ENCODE measurements around the gene ENOX2. TPM values are rescaled to one million over a fixed set of nuclear protein-coding genes. Genes with fewer than 3 reads are reported as not detected.

Gene ENOX2
- total RNA-seq, 1 donor from 2014 or later: 16.2 TPM

GRCh38 chrX:130741584-130741983 is 161.4 kb downstream of the ENOX2 start:
- ChIA-PET CTCF (no interaction called here), POLR2A (no interaction called here)
- no peak for TF ChIP-seq CTCF (IDR thresholded peaks at IDR 0.05)
- H3K27ac Mint-ChIP-seq: no peak overlapping the region
- no peak overlapping the region for H3K4me3 Mint-ChIP-seq
- H3K9me3 Mint-ChIP-seq: no peaks in the 10 kb centered on the region
- no peaks in the 10 kb centered on the region for H3K27me3 Mint-ChIP-seq
- no peaks in the 10 kb centered on the region for H3K4me1 Mint-ChIP-seq
- no peak for ATAC-seq (ENCODE audit: low read depth)
- no peak for DNase-seq
- H3K36me3 Mint-ChIP-seq (ENCODE audit: low read depth): no peaks in the 10 kb centered on the region
- intact Hi-C loops (cut with micrococcal nuclease): no loop called here

GRCh38 chrX:130741151-130741550 is 161.9 kb downstream of the ENOX2 start:
- ChIA-PET POLR2A (no interaction called here), CTCF (no interaction called here)
- H3K4me1 Mint-ChIP-seq: no peaks in the 10 kb centered on the region
- no peaks in the 10 kb centered on the region for H3K9me3 Mint-ChIP-seq
- ATAC-seq (ENCODE audit: low read depth) (no peak), DNase-seq (no peak)
- no peak for TF ChIP-seq CTCF (IDR thresholded peaks at IDR 0.05)
- no peak overlapping the region for H3K4me3 Mint-ChIP-seq
- intact Hi-C loops (cut with micrococcal nuclease): no loop called here
- no peaks in the 10 kb centered on the region for H3K27me3 Mint-ChIP-seq
- no peak overlapping the region for H3K27ac Mint-ChIP-seq
- no peaks in the 10 kb centered on the region for H3K36me3 Mint-ChIP-seq (ENCODE audit: low read depth)

GRCh38 chrX:130738638-130739195 is 164.3 kb downstream of the ENOX2 start:
- H3K4me1 Mint-ChIP-seq: no peaks in the 10 kb centered on the region
- intact Hi-C loops (cut with micrococcal nuclease): no loop called here
- H3K36me3 Mint-ChIP-seq (ENCODE audit: low read depth): peaks cover 3% of the 10 kb centered on the region
- no peaks in the 10 kb centered on the region for H3K9me3 Mint-ChIP-seq
- ChIA-PET CTCF (no interaction called here), POLR2A (no interaction called here)
- no peak for TF ChIP-seq CTCF (IDR thresholded peaks at IDR 0.05)
- H3K4me3 Mint-ChIP-seq: no peak overlapping the region
- DNase-seq (no peak), ATAC-seq (ENCODE audit: low read depth) (no peak)
- no peaks in the 10 kb centered on the region for H3K27me3 Mint-ChIP-seq
- no peak overlapping the region for H3K27ac Mint-ChIP-seq

- Mint-ChIP-seq H3K9me3 (no peaks in the 10 kb centered on the region), H3K27me3 (no peaks in the 10 kb centered on the region), H3K27ac (no peak overlapping the region), H3K4me1 (no peaks in the 10 kb centered on the region), H3K36me3 (ENCODE audit: low read depth) (peaks cover 21% of the 10 kb centered on the region), H3K4me3 (no peak overlapping the region)
- TF ChIP-seq CTCF (IDR thresholded peaks at IDR 0.05): no peak
- POLR2A ChIA-PET: no interaction called here
- intact Hi-C loops (cut with micrococcal nuclease): no loop called here
- CTCF ChIA-PET: no interaction called here
- DNase-seq (no peak), ATAC-seq (ENCODE audit: low read depth) (no peak)
Observed at GRCh38 chrX:130734713-130735112, 168.3 kb downstream of the ENOX2 start.

GRCh38 chrX:130728208-130728607 is 174.8 kb downstream of the ENOX2 start:
- ChIA-PET CTCF (no interaction called here), POLR2A (no interaction called here)
- Mint-ChIP-seq H3K4me3 (no peak overlapping the region), H3K4me1 (no peaks in the 10 kb centered on the region), H3K36me3 (ENCODE audit: low read depth) (peaks cover 42% of the 10 kb centered on the region), H3K27me3 (no peaks in the 10 kb centered on the region), H3K27ac (no peak overlapping the region), H3K9me3 (peaks cover 6% of the 10 kb centered on the region)
- intact Hi-C loops (cut with micrococcal nuclease): no loop called here
- ATAC-seq (ENCODE audit: low read depth) (no peak), DNase-seq (no peak)
- TF ChIP-seq CTCF (IDR thresholded peaks at IDR 0.05): no peak
